IMR-90 (cell line): ENCODE measurements around the gene PSMG4.

Experiments used
- CTCF ChIP-seq: conservative IDR thresholded peaks from 2 replicates; pipeline ENCODE4 v1.5.1; 2012; ENCODE audit warnings: mild to moderate bottlenecking, low read depth, low read length, improper control_type of control experiment
- SMC3 ChIP-seq: fragments of 150-350 bp; IDR thresholded peaks from 2 replicates; pipeline ENCODE4 v1.6.1; 2016; ENCODE audit warnings: low read depth, mild to moderate bottlenecking, antibody characterized with exemption, low read length, moderate library complexity
- USF2 ChIP-seq: fragments of 150-350 bp; IDR thresholded peaks from 2 replicates; pipeline ENCODE4 v1.6.1; 2017; ENCODE audit warnings: mild to moderate bottlenecking, antibody characterized with exemption, low read length, low read depth

- TF ChIP-seq CTCF: no peak
- no peak for TF ChIP-seq USF2
- no peak for TF ChIP-seq SMC3
Observed at GRCh38 chr6:3278691-3279090, 19.9 kb downstream of the PSMG4 start.
